ENCODE data around the gene ORAI3. TPM values are rescaled to one million over a fixed set of nuclear protein-coding genes. Genes with fewer than 3 reads are reported as not detected.

Gene ORAI3
- total and polyA plus RNA-seq, 2 of the 13 experiments (the other 11 are each of a cell fraction or from before 2014, with no cell fraction given): 11.4 to 32.0 TPM

- 0 out of 2 replicates have a peak, but pooled peaks have one; percentile 26 for TF ChIP-seq RNF219 (CRISPR knock-in tag; IDR thresholded peaks at IDR 0.05)
- peak; percentile 75; the same call in 1 of the 2 replicates for TF ChIP-seq REL (CRISPR knock-in tag; conservative IDR thresholded peaks at IDR 0.05)
- TF ChIP-seq STAT5B (CRISPR knock-in tag; IDR thresholded peaks at IDR 0.05): no peak
- TF ChIP-seq ZNF589 (CRISPR knock-in tag; conservative IDR thresholded peaks at IDR 0.05): no peak
- TF ChIP-seq GATAD1 (CRISPR knock-in tag; IDR thresholded peaks at IDR 0.05): peak; percentile 72
- TF ChIP-seq ZNF639 (CRISPR knock-in tag; conservative IDR thresholded peaks at IDR 0.05): no peak
- TF ChIP-seq ZBTB46 (CRISPR knock-in tag; IDR thresholded peaks at IDR 0.05; ENCODE audit: borderline replicate concordance): no peak
- TF ChIP-seq SETDB1 (CRISPR knock-in tag; IDR thresholded peaks at IDR 0.05; ENCODE audit: borderline replicate concordance): no peak
- no peak for TF ChIP-seq ZNF703 (CRISPR knock-in tag; IDR thresholded peaks at IDR 0.05; ENCODE audit: borderline replicate concordance)
- no peak for TF ChIP-seq ZNF225 (CRISPR knock-in tag; IDR thresholded peaks at IDR 0.05)
- no peak; the same call in 1 of the 2 replicates for TF ChIP-seq KAT8 (CRISPR knock-in tag; IDR thresholded peaks at IDR 0.05)
- TF ChIP-seq CSRNP2 (CRISPR knock-in tag; conservative IDR thresholded peaks at IDR 0.05; ENCODE audit: low read depth): no peak
- TF ChIP-seq SRSF9 (IDR thresholded peaks at IDR 0.05; ENCODE audit: borderline replicate concordance, insufficient read depth, low read depth, low read length, poor library complexity, severe bottlenecking): no peak
- 0 out of 2 replicates have a peak, but pooled peaks have one; percentile 44 for TF ChIP-seq ZSCAN25 (CRISPR knock-in tag; IDR thresholded peaks at IDR 0.05)
- TF ChIP-seq DZIP1 (CRISPR knock-in tag; IDR thresholded peaks at IDR 0.05): no peak
- 0 out of 2 replicates have a peak, but pooled peaks have one; percentile 35 for TF ChIP-seq CBX5 (CRISPR knock-in tag; IDR thresholded peaks at IDR 0.05; ENCODE audit: borderline replicate concordance)
- no peak for TF ChIP-seq TRAFD1 (CRISPR knock-in tag; IDR thresholded peaks at IDR 0.05; ENCODE audit: borderline replicate concordance)
Measured at GRCh38 chr16:30922960-30923535, 25.8 kb upstream of the ORAI3 start (continued).
